NT2/D1 (cell line): Measurements from ENCODE around the gene CNGB1.
"Not testable (repeated sequence)": the region's sequence is repeated elsewhere in the genome, so short reads cannot be mapped to it uniquely, and the experiment has no call there.

ENCODE experiments used
- DNase-seq: peaks from one replicate; pipeline ENCODE4 v3.0.0-alpha.2; 2011; ENCODE audit warnings: low read depth, low spot score
- H3K27me3 ChIP-seq: 2 replicates; pipeline ENCODE4 v1.6.0; 2011; ENCODE audit warnings: mild to moderate bottlenecking; ENCODE audit not compliant: insufficient read length, insufficient read depth
- H3K36me3 ChIP-seq: 2 replicates; pipeline ENCODE4 v1.6.1; 2011; ENCODE audit warnings: mild to moderate bottlenecking, low read length, mixed read lengths; ENCODE audit not compliant: insufficient read depth, insufficient read length
- H3K4me1 ChIP-seq: 2 replicates; pipeline ENCODE4 v1.5.1; 2011; ENCODE audit not compliant: insufficient read depth, insufficient read length
- H3K4me3 ChIP-seq: 2 replicates; pipeline ENCODE4 v1.5.1; 2011; ENCODE audit warnings: low read depth; ENCODE audit not compliant: insufficient read length
- H3K9ac ChIP-seq: 2 replicates; pipeline ENCODE4 v1.6.0; 2011; ENCODE audit warnings: low read depth; ENCODE audit not compliant: insufficient read length
- H3K9me3 ChIP-seq: 2 replicates; pipeline ENCODE4 v1.5.1; 2011; ENCODE audit warnings: mild to moderate bottlenecking, low read length; ENCODE audit not compliant: insufficient read depth
- SUZ12 ChIP-seq: IDR thresholded peaks from 2 replicates; pipeline ENCODE4 v1.6.1; 2011; ENCODE audit not compliant: insufficient read length, insufficient read depth; ENCODE audit errors: extremely low read depth
- YY1 ChIP-seq: IDR thresholded peaks from 2 replicates; pipeline ENCODE4 v1.6.1; 2011; ENCODE audit not compliant: insufficient read length, insufficient read depth
- ZNF274 ChIP-seq: IDR thresholded peaks from 2 replicates; pipeline ENCODE4 v1.6.1; 2011; ENCODE audit warnings: mild to moderate bottlenecking, low read depth, low read length

Gene CNGB1

DNA sequence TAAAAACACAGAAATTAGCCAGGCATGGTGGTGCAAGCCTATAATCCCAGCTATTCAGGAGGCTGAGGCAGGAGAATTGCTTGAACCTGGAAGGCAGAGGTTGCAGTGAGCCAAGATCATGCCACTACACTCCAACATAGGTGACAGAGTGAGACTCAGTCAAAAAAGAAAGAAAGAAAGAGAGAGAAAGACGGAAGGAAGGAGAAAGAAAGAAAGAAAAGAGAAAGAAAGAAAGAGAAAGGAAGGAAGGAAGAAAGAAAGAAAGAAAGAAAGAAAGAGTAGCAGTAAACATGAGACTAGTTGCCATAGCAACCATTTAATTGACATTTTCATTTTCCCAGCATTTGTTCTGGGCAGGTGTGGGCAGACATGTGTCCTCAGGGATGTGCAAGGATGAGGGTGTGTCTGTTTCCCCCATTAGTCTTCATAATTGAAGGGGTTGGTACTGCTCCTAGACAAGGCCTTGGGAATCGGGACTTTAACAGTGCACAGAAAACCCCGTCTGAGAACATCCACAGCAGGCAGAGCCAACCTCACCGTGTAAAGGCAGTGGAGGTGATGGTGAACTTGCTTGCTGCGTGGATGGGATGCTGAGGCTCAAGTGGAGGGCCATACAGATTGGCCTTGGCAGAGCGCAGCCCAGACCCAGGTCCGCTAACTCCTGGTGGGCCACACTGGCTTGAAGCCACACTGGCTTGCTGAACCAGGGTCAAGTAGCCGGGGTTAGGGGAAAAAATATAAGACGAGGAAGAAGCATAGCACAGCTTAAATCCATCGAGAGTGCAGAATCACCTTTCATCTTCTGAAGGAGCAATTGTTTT is 133.4 kb downstream of the CNGB1 start:
- Histone ChIP-seq H3K9me3 (no peaks in the 10 kb centered on the region), H3K27me3 (no peaks in the 10 kb centered on the region), H3K9ac (no peak overlapping the region), H3K4me3 (no peak overlapping the region), H3K4me1 (peaks cover 6% of the 10 kb centered on the region), H3K36me3 (no peaks in the 10 kb centered on the region)
- no peak for DNase-seq
- no peak for TF ChIP-seq SUZ12
- TF ChIP-seq ZNF274, result no peak
- TF ChIP-seq YY1, result no peak

DNA sequence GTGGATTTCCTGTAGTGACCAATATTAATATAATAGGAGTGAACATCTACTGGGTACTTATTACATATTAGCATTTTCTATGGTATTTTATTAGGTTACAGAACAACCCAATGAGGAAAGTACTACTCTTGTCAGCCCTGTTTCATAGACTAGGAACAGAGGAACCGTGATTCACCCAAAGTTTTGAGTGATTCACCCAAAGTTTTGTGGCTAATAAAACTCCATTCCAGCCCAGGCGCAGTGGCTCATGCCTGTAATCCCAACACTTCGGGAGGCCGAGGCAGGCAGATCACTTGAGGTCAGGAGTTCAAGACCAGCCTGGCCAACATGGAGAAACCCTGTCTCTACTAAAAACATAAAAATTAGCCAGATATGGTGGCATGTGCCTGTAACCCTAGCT is 135.5 kb downstream of the CNGB1 start:
- not testable (repeated sequence) for DNase-seq, H3K4me3 ChIP-seq, H3K9me3 ChIP-seq, H3K4me1 ChIP-seq, H3K36me3 ChIP-seq, H3K9ac ChIP-seq, H3K27me3 ChIP-seq

DNA sequence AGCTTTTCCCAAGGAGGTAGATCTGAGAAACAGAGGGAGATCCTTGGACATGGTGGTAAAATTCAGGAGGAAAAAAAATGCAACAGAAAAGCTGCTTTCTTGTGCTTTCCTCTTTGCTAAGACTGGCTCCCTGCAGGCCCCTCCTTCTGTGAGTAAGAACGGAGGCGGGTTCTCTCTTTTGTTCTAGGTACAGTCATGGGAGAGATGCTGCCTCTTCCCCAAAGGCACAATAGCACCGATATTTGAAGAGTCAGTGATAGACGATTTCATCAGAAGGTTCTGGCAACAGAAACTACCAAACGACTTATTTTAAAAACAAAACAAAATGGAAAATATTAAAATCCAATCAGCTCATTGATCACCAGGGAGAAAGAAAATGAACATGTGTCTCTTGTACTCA is 136.0 kb downstream of the CNGB1 start:
- peak overlapping the region; percentile 26 for H3K9ac ChIP-seq
- peaks cover 3% of the 10 kb centered on the region for H3K4me1 ChIP-seq
- TF ChIP-seq YY1, result no peak
- TF ChIP-seq ZNF274, result no peak
- TF ChIP-seq SUZ12, result no peak
- H3K27me3 ChIP-seq, result no peaks in the 10 kb centered on the region
- no peaks in the 10 kb centered on the region for H3K36me3 ChIP-seq
- no peaks in the 10 kb centered on the region for H3K9me3 ChIP-seq
- no peak for DNase-seq
- no peak overlapping the region for H3K4me3 ChIP-seq
